ENCODE data around the gene CHRNB4. TPM values are rescaled to one million over a fixed set of nuclear protein-coding genes. Genes with fewer than 3 reads are reported as not detected.
"Not testable (repeated sequence)": the region's sequence is repeated elsewhere in the genome, so short reads cannot be mapped to it uniquely, and the experiment has no call there.

The CHRNB4 gene, protein sequence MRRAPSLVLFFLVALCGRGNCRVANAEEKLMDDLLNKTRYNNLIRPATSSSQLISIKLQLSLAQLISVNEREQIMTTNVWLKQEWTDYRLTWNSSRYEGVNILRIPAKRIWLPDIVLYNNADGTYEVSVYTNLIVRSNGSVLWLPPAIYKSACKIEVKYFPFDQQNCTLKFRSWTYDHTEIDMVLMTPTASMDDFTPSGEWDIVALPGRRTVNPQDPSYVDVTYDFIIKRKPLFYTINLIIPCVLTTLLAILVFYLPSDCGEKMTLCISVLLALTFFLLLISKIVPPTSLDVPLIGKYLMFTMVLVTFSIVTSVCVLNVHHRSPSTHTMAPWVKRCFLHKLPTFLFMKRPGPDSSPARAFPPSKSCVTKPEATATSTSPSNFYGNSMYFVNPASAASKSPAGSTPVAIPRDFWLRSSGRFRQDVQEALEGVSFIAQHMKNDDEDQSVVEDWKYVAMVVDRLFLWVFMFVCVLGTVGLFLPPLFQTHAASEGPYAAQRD
- polyA plus RNA-seq (2013, experiment 1 of 2), result 0.29 TPM
- not detected for polyA plus RNA-seq (2013, experiment 2 of 2)

- H3K27ac ChIP-seq (ENCODE audit: low read depth, low read length, severe bottlenecking), result no peak within 1 kb of the TSS
- 0 to 1% methylated on average over 41 to 47 of the region's 47 CpGs for WGBS, 2 experiments (ENCODE audit: insufficient coverage in 2 of 2)
- peak within 1 kb of the TSS; percentile 45 for H3K4me3 ChIP-seq (ENCODE audit: extremely low read depth, insufficient read depth, low read length, poor library complexity, severe bottlenecking)
- no peaks in the 10 kb centered on the region for H3K36me3 ChIP-seq (ENCODE audit: control insufficient read depth, insufficient read depth, low read length)
- no peaks in the 10 kb centered on the region for H3K9me3 ChIP-seq (ENCODE audit: control insufficient read depth, low read length)
- peaks cover 4% of the 10 kb centered on the region for H3K4me1 ChIP-seq (ENCODE audit: control insufficient read depth, insufficient read depth, low read length, poor library complexity, severe bottlenecking)
These were observed at the start of gene CHRNB4 for GRCh38 chr15:78641102-78641748. Gene CHRNB4 (minus strand): TSS chr15:78641210. CDS start chr15:78641133, 77 bp downstream.

GRCh38 chr15:78689626-78690025, 48.6 kb upstream of the CHRNB4 start:
- H3K27ac ChIP-seq (ENCODE audit: low read depth, low read length, severe bottlenecking), result no peak overlapping the region
- no peak overlapping the region for H3K4me3 ChIP-seq (ENCODE audit: extremely low read depth, insufficient read depth, low read length, poor library complexity, severe bottlenecking)
- H3K9me3 ChIP-seq (ENCODE audit: control insufficient read depth, low read length), result no peaks in the 10 kb centered on the region
- no peaks in the 10 kb centered on the region for H3K36me3 ChIP-seq (ENCODE audit: control insufficient read depth, insufficient read depth, low read length)
- no peaks in the 10 kb centered on the region for H3K4me1 ChIP-seq (ENCODE audit: control insufficient read depth, insufficient read depth, low read length, poor library complexity, severe bottlenecking)

DNA sequence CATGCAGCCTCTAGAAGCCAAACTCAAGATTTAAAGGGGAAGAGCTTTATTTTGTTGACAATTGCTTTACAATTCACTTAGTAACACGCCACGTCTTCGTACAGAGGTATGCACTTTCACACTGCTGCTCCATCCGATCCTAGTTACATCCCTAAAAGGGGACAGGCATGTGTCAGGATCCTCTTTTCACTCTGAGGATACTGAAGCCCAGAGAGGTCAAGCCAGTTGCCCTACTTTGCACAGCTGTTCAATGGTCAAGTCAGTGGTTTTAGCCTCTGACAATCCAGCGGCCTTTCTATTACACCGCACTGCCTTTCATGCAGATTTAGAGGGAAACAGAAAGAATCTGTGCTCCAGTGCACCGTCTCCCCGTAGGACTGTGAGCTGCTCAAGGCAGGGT, 44.9 kb upstream of the CHRNB4 start:
- H3K4me3 ChIP-seq (ENCODE audit: extremely low read depth, insufficient read depth, low read length, poor library complexity, severe bottlenecking), result no peak overlapping the region
- H3K9me3 ChIP-seq (ENCODE audit: control insufficient read depth, low read length), result no peaks in the 10 kb centered on the region
- H3K27ac ChIP-seq (ENCODE audit: low read depth, low read length, severe bottlenecking), result no peak overlapping the region
- H3K4me1 ChIP-seq (ENCODE audit: control insufficient read depth, insufficient read depth, low read length, poor library complexity, severe bottlenecking), result no peaks in the 10 kb centered on the region
- 83 to 94% methylated on average over 5 to 8 of the region's 8 CpGs for WGBS, 2 experiments (ENCODE audit: insufficient coverage in 2 of 2)
- H3K36me3 ChIP-seq (ENCODE audit: control insufficient read depth, insufficient read depth, low read length), result no peaks in the 10 kb centered on the region

GRCh38 chr15:78685159-78685921, 44.3 kb upstream of the CHRNB4 start:
- no peaks in the 10 kb centered on the region for H3K9me3 ChIP-seq (ENCODE audit: control insufficient read depth, low read length)
- no peaks in the 10 kb centered on the region for H3K4me1 ChIP-seq (ENCODE audit: control insufficient read depth, insufficient read depth, low read length, poor library complexity, severe bottlenecking)
- H3K27ac ChIP-seq (ENCODE audit: low read depth, low read length, severe bottlenecking), result no peak overlapping the region
- H3K4me3 ChIP-seq (ENCODE audit: extremely low read depth, insufficient read depth, low read length, poor library complexity, severe bottlenecking), result no peak overlapping the region
- WGBS, 2 experiments (ENCODE audit: insufficient coverage in 2 of 2), result 32 to 42% methylated on average over 6 to 7 of the region's 8 CpGs
- no peaks in the 10 kb centered on the region for H3K36me3 ChIP-seq (ENCODE audit: control insufficient read depth, insufficient read depth, low read length)

DNA sequence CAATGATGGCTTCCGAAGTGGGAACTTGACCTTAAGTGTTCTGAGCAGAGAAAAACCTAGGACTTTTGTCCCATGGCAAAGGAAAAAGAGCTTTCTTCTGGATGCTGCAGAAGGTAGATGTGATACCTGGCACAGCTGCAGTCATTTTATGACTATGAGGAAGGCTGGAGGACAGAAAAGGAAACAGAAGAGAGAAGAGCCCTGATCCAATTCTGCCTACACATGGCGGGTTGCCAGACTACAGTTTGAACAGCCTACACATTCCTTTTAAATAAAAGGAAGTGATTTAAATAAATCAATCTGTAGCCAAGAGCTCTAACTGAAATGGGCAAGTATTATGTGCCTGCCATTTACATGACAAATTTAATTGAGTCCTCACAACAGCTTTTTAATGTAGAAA, 43.6 kb upstream of the CHRNB4 start:
- Histone ChIP-seq H3K4me3 (ENCODE audit: extremely low read depth, insufficient read depth, low read length, poor library complexity, severe bottlenecking) (no peak overlapping the region), H3K36me3 (ENCODE audit: control insufficient read depth, insufficient read depth, low read length) (no peaks in the 10 kb centered on the region), H3K9me3 (ENCODE audit: control insufficient read depth, low read length) (no peaks in the 10 kb centered on the region), H3K27ac (ENCODE audit: low read depth, low read length, severe bottlenecking) (no peak overlapping the region), H3K4me1 (ENCODE audit: control insufficient read depth, insufficient read depth, low read length, poor library complexity, severe bottlenecking) (no peaks in the 10 kb centered on the region)
- WGBS, 2 experiments (ENCODE audit: insufficient coverage in 2 of 2), result 100% methylated on average over 1 of the region's 2 CpGs

GRCh38 chr15:78683599-78683998, 42.6 kb upstream of the CHRNB4 start:
- not testable (repeated sequence) for H3K9me3 ChIP-seq (ENCODE audit: control insufficient read depth, low read length); H3K36me3 ChIP-seq (ENCODE audit: control insufficient read depth, insufficient read depth, low read length); H3K4me3 ChIP-seq (ENCODE audit: extremely low read depth, insufficient read depth, low read length, poor library complexity, severe bottlenecking); H3K27ac ChIP-seq (ENCODE audit: low read depth, low read length, severe bottlenecking); H3K4me1 ChIP-seq (ENCODE audit: control insufficient read depth, insufficient read depth, low read length, poor library complexity, severe bottlenecking)
- WGBS, 2 experiments (ENCODE audit: insufficient coverage in 2 of 2), result 96 to 99% methylated on average over 4 to 7 of the region's 8 CpGs

DNA sequence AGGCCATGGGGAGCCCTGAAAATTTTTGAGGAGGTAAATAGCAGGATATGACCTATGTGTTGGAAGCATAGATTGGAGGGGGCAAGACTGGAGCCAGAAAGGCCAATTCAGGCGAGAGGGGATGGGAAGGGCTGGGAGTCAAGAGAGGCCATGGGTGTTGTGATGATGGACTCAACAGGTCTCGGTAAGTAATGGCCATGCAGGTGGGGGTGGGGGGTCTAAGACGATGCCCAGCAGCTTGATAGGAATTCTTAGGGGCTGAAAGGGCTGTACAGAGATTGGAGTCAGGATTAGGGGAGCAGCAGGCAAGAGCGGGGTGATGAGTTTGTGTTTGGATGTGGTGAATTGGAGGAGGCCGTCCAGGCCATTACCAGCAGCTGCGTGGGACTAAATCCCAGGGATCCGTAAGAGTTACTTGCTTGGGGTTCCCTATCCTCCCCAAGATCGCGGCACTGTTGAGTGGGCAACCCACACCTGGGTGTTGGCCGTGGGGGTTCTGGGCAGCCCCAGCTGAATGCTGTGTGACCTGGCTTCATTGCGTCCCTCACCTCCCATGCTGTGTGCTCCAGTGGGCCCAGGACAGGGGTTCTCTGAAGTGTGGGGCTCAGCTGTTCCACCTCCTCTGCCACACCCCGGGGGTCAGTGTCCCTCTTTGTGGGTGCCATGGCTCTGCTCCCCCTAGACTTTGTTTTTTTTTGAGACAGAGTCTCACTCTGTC, 41.8 kb upstream of the CHRNB4 start:
- Histone ChIP-seq H3K4me3 (ENCODE audit: extremely low read depth, insufficient read depth, low read length, poor library complexity, severe bottlenecking) (no peak overlapping the region), H3K36me3 (ENCODE audit: control insufficient read depth, insufficient read depth, low read length) (no peaks in the 10 kb centered on the region), H3K4me1 (ENCODE audit: control insufficient read depth, insufficient read depth, low read length, poor library complexity, severe bottlenecking) (no peaks in the 10 kb centered on the region), H3K9me3 (ENCODE audit: control insufficient read depth, low read length) (no peaks in the 10 kb centered on the region), H3K27ac (ENCODE audit: low read depth, low read length, severe bottlenecking) (no peak overlapping the region)
- WGBS, 2 experiments (ENCODE audit: insufficient coverage in 2 of 2), result 95 to 98% methylated on average over 12 of the region's 12 CpGs

DNA sequence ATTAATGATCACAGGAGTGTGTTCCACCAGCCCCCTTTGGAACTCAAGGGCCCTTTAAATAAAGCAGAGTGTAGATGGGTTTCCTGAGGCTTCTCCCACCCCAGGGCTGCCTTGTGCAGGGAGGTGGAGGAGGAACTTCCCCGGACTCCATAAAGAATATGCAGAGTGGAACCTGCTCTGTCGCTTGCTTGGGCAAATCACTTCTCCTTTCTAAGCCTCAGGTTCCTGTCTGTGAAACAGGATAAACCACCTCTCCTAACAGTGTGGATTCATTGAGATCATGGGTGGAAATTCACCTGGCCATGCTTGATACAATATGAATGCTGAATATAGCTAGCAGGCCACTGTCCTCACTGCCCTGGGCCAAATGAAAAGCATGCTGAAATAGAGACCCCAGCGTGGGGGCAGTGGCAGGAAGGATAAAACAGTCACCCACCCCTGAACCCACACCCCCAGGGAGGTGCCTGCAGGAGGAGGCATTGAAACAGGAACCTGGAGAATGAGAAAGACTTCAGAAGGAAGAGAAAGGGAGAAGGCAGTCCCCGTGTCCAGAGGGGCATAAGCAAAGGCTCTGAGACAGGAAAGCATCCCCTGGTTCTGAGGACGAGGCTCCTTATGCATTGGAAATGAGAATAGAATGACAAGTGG, 41.1 kb upstream of the CHRNB4 start:
- Histone ChIP-seq H3K36me3 (ENCODE audit: control insufficient read depth, insufficient read depth, low read length) (no peaks in the 10 kb centered on the region), H3K27ac (ENCODE audit: low read depth, low read length, severe bottlenecking) (no peak overlapping the region), H3K9me3 (ENCODE audit: control insufficient read depth, low read length) (no peaks in the 10 kb centered on the region), H3K4me1 (ENCODE audit: control insufficient read depth, insufficient read depth, low read length, poor library complexity, severe bottlenecking) (no peaks in the 10 kb centered on the region), H3K4me3 (ENCODE audit: extremely low read depth, insufficient read depth, low read length, poor library complexity, severe bottlenecking) (no peak overlapping the region)
- WGBS, 2 experiments (ENCODE audit: insufficient coverage in 2 of 2), result 80 to 86% methylated on average over 3 to 4 of the region's 5 CpGs

GRCh38 chr15:78681281-78682003, 40.4 kb upstream of the CHRNB4 start:
- Histone ChIP-seq H3K4me3 (ENCODE audit: extremely low read depth, insufficient read depth, low read length, poor library complexity, severe bottlenecking) (no peak overlapping the region), H3K36me3 (ENCODE audit: control insufficient read depth, insufficient read depth, low read length) (no peaks in the 10 kb centered on the region), H3K9me3 (ENCODE audit: control insufficient read depth, low read length) (no peaks in the 10 kb centered on the region), H3K27ac (ENCODE audit: low read depth, low read length, severe bottlenecking) (no peak overlapping the region), H3K4me1 (ENCODE audit: control insufficient read depth, insufficient read depth, low read length, poor library complexity, severe bottlenecking) (no peaks in the 10 kb centered on the region)
- WGBS, 2 experiments (ENCODE audit: insufficient coverage in 2 of 2), result 51 to 65% methylated on average over 3 of the region's 8 CpGs

Data from mesodermal cell (in vitro differentiated cells).